Heart left ventricle (tissue), 16 donors: ENCODE results near the gene HAPLN2. TPM values are rescaled to one million over a fixed set of nuclear protein-coding genes. Genes with fewer than 3 reads are reported as not detected.

Experiments
- ATAC-seq, 4 donors: fragments of 200-7000 bp; cut with Tn5 transposase; one replicate each; pipeline ENCODE4 v1.9.1; 2020 to 2022; ENCODE audit warnings: moderate library complexity in 4 of 4, mild to moderate bottlenecking in 3 of 4, moderate number of reproducible peaks in 1 of 4
- DNase-seq, 5 donors: peaks; one replicate each; pipeline ENCODE4 v3.0.0-alpha.2; 2020
- H3K27ac ChIP-seq, 12 donors: fragments of 200-600 bp; sonication (generic) in 4 of 12; one replicate each; pipeline versions ENCODE4 v1.5.0 to v1.8.0; 2016 to 2022; ENCODE audit warnings: mild to moderate bottlenecking in 2 of 12
- H3K27me3 ChIP-seq, 9 donors: fragments of 200-600 bp; sonication (generic) in 2 of 9; one replicate each; pipeline versions ENCODE4 v1.5.1 to v1.8.0; 2016 to 2022; ENCODE audit warnings: mild to moderate bottlenecking in 3 of 9
- H3K36me3 ChIP-seq, 9 donors: fragments of 200-600 bp; sonication (generic) in 2 of 9; one replicate each; pipeline versions ENCODE4 v1.5.0 to v1.8.0; 2018 to 2022; ENCODE audit warnings: mild to moderate bottlenecking in 2 of 9
- H3K4me1 ChIP-seq, 12 donors: fragments of 200-600 bp; sonication (generic) in 4 of 12; one replicate each; pipeline versions ENCODE4 v1.5.0 to v1.8.0; 2016 to 2022; ENCODE audit warnings: mild to moderate bottlenecking in 3 of 12
- H3K4me3 ChIP-seq, 12 donors: fragments of 200-600 bp; sonication (generic) in 4 of 12; one replicate each; pipeline versions ENCODE4 v1.5.0 to v1.8.0; 2017 to 2022; ENCODE audit warnings: mild to moderate bottlenecking in 9 of 12, moderate library complexity in 4 of 12
- H3K9me3 ChIP-seq, 12 donors: fragments of 200-600 bp; sonication (generic) in 4 of 12; one replicate each; pipeline versions ENCODE4 v1.5.0 to v1.8.0; 2016 to 2022; ENCODE audit warnings: mild to moderate bottlenecking in 1 of 12
- POLR2A ChIP-seq, 2 donors: fragments of 450-650 bp; IDR thresholded peaks; one replicate each; pipeline ENCODE4 v1.6.1; 2017; ENCODE audit warnings: antibody characterized with exemption in 2 of 2, mild to moderate bottlenecking in 2 of 2, moderate library complexity in 2 of 2
- WGBS, 4 donors: extraction: QIAGEN DNeasy Blood & Tissue Kit in 2 of 4; methylation state at CpG; one replicate each; pipeline versions ENCODE4 v1.1.5 to v1.1.7; 2013 to 2018; 5-methylcytosine and 5-hydroxymethylcytosine counted together
- intact Hi-C, 10 donors: fragments of 100-400 bp; cut with DNase I; formaldehyde crosslinking; loops; one replicate each; pipeline versions ENCODE4 v1.11.1 to v1.14.2; 2022
- polyA plus RNA-seq, 2 donors: library from polyadenylated mRNA; stranded (reverse); fragments of 200-250 nt; gene quantifications; one replicate each; pipeline ENCODE4 v1.2.3, GENCODE V29; 2013
- total RNA-seq, 9 donors: library from RNA; depleted of rRNA in 2 of 9; stranded (reverse); fragments of >200 nt in 2 of 9; fragmentation: NEBNext Ultra II Directional in 3 of 9; extraction: Animal tissue kit (Norgen Biotek cat#: 25700) in 3 of 9; gene quantifications; one replicate each; pipeline versions ENCODE4 v1.1.0 to v1.2.4, GENCODE V29; 2016 to 2023
- TF ChIP-seq, protein P1 (sequence below), 12 donors: fragments of 200-600 bp; sonication (generic) in 4 of 12; IDR thresholded peaks; one replicate each; pipeline versions ENCODE4 v1.5.0 to v1.8.0; 2018 to 2022; ENCODE audit warnings: antibody characterized with exemption in 12 of 12, mild to moderate bottlenecking in 5 of 12
- donor health status: ischemic (EF 13 %, LVEDD 7.1; RV severe dilation, severe dysfunction).
- donor health status: healthy with polysubstance abuse.
- donor health status: DM: no; HTN: yes; CAD: no.
- donor health status: DM: no; HTN: no; CAD: no.
- donor health status: ischemic (EF 25% LVEDD 6.9; RV normal size, moderate dysfunction).
- donor health status: ischemic (EF 25% LVEDD 5.7; RV mildly dilated, moderate dysfunction).
- donor health status: healthy.
- donor health status: DM: yes; HTN: yes; CAD: no.
- donor health status: ischemic (EF 35%, LVEDD 5.7; RV mildly dilated, moderate dysfunction).
- donor health status: nonischemic (EF 11% LVEDD 7.7; RV severe dilation, severe dysfunction).
- donor health status: DM: yes; HTN: yes; CAD: no.
- donor health status: PGD.
- donor health status: ischemic (EF 29% LVEDD 5.4; RV normal size, mild dysfunction).
- donor health status: nonischemic (EF 23%, LVEDD 6.1; RV moderate dilation, normal function).

HAPLN2 gene
- total and polyA plus RNA-seq, 11 donors = 0.52 to 3.0 (median 1.1) TPM

DNA sequence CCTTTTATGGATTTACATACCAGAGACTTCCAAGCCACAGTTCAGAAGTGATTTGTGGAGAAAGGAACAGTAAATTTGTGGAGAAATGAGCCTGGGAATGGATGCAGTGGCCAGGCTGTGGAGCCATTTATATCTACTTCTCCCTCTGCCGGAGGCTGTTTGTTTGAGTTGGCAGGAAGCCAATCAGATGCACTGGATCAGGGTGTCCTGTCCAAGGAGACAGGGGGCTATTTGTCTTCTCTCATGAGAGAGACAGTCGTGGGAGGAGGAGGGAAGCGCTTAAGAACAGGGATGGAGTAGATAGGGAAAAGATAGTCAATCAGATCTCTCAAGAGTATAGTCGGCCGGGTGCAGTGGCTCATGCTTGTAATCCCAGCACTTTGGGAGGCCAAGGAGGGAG, 2.8 kb upstream of the HAPLN2 start:
- H3K27me3 ChIP-seq = peaks cover 0 to 4% (median 0%) of the 10 kb centered on the region in 9 donors
- intact Hi-C loops = loop anchor here in 3 of 10 donors (5.0 to 10.0 kb wide), 2 partner anchors 232 to 234 kb away; no protein-coding TSS in a partner anchor
- no peaks in the 10 kb centered on the region for H3K9me3 ChIP-seq
- no peak for TF ChIP-seq POLR2A (IDR thresholded peaks at IDR 0.05)
- TF ChIP-seq, protein P1, sequence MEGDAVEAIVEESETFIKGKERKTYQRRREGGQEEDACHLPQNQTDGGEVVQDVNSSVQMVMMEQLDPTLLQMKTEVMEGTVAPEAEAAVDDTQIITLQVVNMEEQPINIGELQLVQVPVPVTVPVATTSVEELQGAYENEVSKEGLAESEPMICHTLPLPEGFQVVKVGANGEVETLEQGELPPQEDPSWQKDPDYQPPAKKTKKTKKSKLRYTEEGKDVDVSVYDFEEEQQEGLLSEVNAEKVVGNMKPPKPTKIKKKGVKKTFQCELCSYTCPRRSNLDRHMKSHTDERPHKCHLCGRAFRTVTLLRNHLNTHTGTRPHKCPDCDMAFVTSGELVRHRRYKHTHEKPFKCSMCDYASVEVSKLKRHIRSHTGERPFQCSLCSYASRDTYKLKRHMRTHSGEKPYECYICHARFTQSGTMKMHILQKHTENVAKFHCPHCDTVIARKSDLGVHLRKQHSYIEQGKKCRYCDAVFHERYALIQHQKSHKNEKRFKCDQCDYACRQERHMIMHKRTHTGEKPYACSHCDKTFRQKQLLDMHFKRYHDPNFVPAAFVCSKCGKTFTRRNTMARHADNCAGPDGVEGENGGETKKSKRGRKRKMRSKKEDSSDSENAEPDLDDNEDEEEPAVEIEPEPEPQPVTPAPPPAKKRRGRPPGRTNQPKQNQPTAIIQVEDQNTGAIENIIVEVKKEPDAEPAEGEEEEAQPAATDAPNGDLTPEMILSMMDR (IDR thresholded peaks at IDR 0.05) = peak in 5 of 12 donors; percentile 9 to 35 (median 22)
- peak overlapping the region; percentile 37 to 77 (median 58) for H3K27ac ChIP-seq
- ATAC-seq (peak; percentile 73 to 84 (median 80)), DNase-seq (peak in 4 of 5 donors; percentile 63 to 76 (median 66))
- 3 to 12% (median 5%) methylated on average over 5 of the region's 5 CpGs for WGBS, 4 donors
- H3K4me3 ChIP-seq = peak overlapping the region in 1 of 12 donors; percentile 18
- no peaks in the 10 kb centered on the region for H3K36me3 ChIP-seq
- H3K4me1 ChIP-seq = peaks cover 0 to 29% (median 10%) of the 10 kb centered on the region in 12 donors

DNA sequence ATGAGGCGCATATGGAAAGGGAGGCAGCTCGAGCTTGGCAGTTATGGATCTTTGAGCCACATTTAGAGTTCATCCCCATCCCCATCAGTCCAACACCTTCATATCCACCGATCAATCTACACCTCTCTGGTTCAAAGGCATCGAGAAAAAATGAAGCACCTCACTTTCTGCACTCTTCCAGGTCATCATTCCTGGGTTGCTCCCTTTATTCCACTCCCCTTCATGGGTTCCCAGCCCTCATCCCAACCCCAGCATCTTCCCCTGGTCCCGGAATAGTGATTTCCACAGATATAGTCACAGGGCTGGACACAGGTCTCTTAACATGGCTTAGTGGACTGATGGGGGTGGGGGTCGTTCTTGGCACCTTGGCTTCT, 354 bp downstream of the HAPLN2 start:
- Histone ChIP-seq H3K36me3 (no peaks in the 10 kb centered on the region), H3K27me3 (peaks cover 0 to 29% (median 12%) of the 10 kb centered on the region in 9 donors), H3K27ac (no peak overlapping the region)

DNA sequence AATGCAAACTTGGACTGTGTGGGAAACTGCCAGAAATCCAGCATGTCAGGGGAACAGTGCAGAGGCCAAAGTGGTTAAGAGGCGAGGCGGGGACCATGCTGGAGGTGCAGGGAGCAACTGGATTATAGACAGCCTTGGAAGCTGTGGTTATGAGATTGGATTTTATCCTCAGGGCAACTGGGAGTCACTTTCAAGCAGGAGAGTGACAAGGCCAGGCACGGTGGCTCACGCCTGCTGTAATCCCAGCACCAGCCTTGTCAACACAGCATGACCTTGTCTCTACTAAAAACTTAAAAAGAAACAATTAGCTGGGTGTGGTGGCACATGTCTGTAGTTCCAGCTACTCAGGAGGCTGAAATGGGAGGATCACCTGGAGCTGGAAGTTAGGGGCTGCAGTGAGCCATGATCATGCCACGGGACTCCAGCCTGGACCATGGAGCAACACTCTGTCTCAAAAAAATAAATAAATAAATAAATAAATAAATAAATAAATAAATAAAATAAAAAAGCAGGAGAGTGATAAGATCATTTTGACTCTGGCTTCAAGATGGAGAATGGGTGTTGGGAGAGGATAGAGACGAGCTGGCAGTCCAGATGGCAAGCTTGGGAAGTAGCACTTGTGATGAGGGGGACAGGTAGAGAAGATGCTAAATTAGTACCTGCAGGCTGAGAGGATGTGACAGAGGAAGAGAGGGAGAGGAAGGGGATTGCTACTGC, 3.5 kb downstream of the HAPLN2 start:
- H3K36me3 ChIP-seq = no peaks in the 10 kb centered on the region
- ATAC-seq (no peak), DNase-seq (no peak)
- TF ChIP-seq, protein P1 (IDR thresholded peaks at IDR 0.05) = no peak
- no peak for TF ChIP-seq POLR2A (IDR thresholded peaks at IDR 0.05)
- H3K4me1 ChIP-seq = peaks cover 5 to 36% (median 23%) of the 10 kb centered on the region in 12 donors
- 80 to 91% (median 85%) methylated on average over 6 of the region's 6 CpGs for WGBS, 4 donors
- no peak overlapping the region for H3K27ac ChIP-seq
- H3K27me3 ChIP-seq = peaks cover 3 to 54% (median 44%) of the 10 kb centered on the region in 9 donors
- intact Hi-C loops = loop anchor here in 1 of 10 donors (10.0 kb wide), 1 partner anchor 102 kb away; the partner anchor contains the start of genes ISG20L2 and METTL25B
- H3K9me3 ChIP-seq = no peaks in the 10 kb centered on the region
- no peak overlapping the region for H3K4me3 ChIP-seq

More for the DNA sequence above, 354 bp downstream of the HAPLN2 start:
- TF ChIP-seq POLR2A (IDR thresholded peaks at IDR 0.05) = no peak
- TF ChIP-seq, protein P1 (IDR thresholded peaks at IDR 0.05) = peak in 2 of 12 donors; percentile 2 to 4
- intact Hi-C loops = loop anchor here in 3 of 10 donors (5.0 to 10.0 kb wide), 2 partner anchors 235 to 237 kb away; no protein-coding TSS in a partner anchor
- Histone ChIP-seq H3K4me1 (peaks cover 0 to 43% (median 19%) of the 10 kb centered on the region in 12 donors), H3K4me3 (no peak overlapping the region), H3K9me3 (no peaks in the 10 kb centered on the region)
- DNase-seq (no peak), ATAC-seq (no peak)
- 27 to 36% (median 29%) methylated on average over 6 of the region's 6 CpGs for WGBS, 4 donors
